ENCODE results near the gene MRC2. TPM values are rescaled to one million over a fixed set of nuclear protein-coding genes. Genes with fewer than 3 reads are reported as not detected.

The MRC2 gene
- total RNA-seq, 2 donors from 2014 or later = 7.0 to 22.1 TPM

DNA sequence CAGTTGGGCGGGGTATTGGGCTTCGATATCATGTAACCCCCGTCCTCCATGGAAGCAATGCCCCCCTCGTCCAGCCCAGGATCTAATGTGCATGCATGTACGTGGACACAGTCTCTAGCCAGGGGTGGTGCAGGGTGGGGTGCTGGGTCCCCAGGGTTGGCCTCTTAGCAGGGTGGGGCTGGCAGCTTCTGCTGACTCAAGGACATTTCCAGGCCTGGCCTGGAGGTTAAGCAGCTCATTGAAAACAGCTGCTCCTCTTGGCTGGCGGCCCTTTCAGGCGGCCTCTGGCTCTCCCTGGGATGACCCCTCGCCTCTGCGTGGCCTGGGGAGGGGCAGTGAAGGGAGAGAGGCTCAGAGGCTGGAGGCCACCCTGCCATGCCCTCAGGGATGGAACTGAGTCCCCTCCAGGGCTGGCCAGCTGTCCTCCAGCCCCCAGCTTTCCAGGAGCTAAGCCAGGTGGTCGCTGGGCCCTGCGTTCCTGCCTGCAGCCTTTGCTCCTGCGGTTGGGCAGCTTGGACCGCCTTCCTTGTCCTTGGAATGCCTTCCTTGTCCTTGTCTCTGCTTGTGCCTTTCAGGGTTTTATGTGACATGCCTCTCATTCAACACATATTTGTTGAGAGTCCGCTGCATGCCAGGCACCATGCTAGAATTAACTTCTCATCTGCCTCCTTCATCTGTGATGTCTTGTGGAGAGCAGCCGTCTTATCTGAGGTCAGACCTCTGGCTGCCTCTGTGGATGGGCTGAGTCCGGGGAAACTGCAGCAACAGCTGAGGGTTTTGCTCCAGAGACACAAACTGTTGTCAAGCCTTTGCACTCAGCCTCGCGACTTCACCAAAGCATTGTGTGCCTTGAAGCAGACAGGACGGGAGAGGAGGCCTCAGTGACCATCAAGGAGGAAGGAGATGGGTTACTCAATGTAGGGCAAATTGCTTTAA, 26.6 kb downstream of the MRC2 start:
- Histone ChIP-seq H3K4me3 (no peak overlapping the region), H3K27ac (peak overlapping the region in 2 of 4 donors; percentile 34 to 50), H3K4me1 (peaks cover 17% of the 10 kb centered on the region), H3K27me3 (no peaks in the 10 kb centered on the region), H3K36me3 (replicated peaks in 1 of 2; ENCODE audit: insufficient read depth in 1 of 2, low read depth in 2 of 2) (no peaks in the 10 kb centered on the region), H3K9me3 (no peaks in the 10 kb centered on the region)
- intact Hi-C loops (cut with DNase I) = no loop called here
- peak; percentile 36 for ATAC-seq
- peak; percentile 25 to 44 (median 36) for DNase-seq
- TF ChIP-seq, protein P1, sequence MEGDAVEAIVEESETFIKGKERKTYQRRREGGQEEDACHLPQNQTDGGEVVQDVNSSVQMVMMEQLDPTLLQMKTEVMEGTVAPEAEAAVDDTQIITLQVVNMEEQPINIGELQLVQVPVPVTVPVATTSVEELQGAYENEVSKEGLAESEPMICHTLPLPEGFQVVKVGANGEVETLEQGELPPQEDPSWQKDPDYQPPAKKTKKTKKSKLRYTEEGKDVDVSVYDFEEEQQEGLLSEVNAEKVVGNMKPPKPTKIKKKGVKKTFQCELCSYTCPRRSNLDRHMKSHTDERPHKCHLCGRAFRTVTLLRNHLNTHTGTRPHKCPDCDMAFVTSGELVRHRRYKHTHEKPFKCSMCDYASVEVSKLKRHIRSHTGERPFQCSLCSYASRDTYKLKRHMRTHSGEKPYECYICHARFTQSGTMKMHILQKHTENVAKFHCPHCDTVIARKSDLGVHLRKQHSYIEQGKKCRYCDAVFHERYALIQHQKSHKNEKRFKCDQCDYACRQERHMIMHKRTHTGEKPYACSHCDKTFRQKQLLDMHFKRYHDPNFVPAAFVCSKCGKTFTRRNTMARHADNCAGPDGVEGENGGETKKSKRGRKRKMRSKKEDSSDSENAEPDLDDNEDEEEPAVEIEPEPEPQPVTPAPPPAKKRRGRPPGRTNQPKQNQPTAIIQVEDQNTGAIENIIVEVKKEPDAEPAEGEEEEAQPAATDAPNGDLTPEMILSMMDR (IDR thresholded peaks at IDR 0.05) = no peak
- TF ChIP-seq POLR2A (IDR thresholded peaks at IDR 0.05) = no peak
- WGBS, 2 donors = 55 to 67% methylated on average over 13 to 19 of the region's 19 CpGs

DNA sequence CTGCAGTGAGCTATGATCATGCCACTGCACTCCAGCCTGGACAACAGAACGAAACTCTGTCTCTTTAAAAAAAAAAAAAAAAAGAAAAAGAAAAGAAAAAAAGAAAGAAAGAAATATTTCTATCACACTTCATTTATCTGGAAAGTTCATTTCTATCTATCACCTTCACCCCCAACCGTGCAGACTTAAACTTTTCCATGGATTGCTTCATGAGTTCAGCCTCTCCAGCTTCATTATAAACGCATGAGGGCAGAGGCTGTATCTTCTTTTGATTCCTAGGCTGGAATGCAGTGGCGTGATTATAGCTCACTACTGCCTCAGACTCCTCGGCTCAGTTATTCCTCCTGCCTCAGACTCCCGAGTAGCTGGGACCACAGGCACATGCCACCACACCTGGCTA, 28.2 kb downstream of the MRC2 start:
- ATAC-seq (no peak), DNase-seq (no peak)
- Histone ChIP-seq H3K9me3 (no peaks in the 10 kb centered on the region), H3K27me3 (no peaks in the 10 kb centered on the region), H3K4me3 (no peak overlapping the region), H3K27ac (no peak overlapping the region), H3K4me1 (peaks cover 17% of the 10 kb centered on the region), H3K36me3 (replicated peaks in 1 of 2; ENCODE audit: insufficient read depth in 1 of 2, low read depth in 2 of 2) (no peaks in the 10 kb centered on the region)
- 65 to 69% methylated on average over 6 of the region's 6 CpGs for WGBS, 2 donors
- intact Hi-C loops (cut with DNase I) = no loop called here
- TF ChIP-seq POLR2A (IDR thresholded peaks at IDR 0.05) = no peak

DNA sequence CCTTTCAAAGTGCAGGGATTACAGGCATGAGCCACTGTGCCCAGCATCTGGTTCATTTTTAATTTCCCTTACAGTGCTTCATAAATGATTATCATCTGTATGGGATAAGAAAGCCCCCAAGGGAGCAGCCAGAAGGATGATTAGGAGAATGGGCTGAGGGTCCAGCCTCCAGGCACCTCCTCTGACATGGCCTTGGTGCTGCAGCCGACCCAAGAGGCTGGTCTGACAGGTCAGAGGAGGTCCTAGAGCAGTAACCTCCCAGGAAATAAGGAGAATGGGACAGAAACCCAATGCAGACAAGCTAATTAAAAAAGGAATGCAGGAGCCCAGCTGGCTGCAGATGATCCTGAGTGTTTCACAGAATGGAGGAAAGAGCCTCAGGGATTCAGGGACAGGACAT, 29.0 kb downstream of the MRC2 start:
- ATAC-seq = no peak
- intact Hi-C loops (cut with DNase I) = no loop called here
- Histone ChIP-seq H3K27ac (no peak overlapping the region), H3K9me3 (no peaks in the 10 kb centered on the region), H3K4me1 (peaks cover 17% of the 10 kb centered on the region), H3K27me3 (no peaks in the 10 kb centered on the region), H3K4me3 (no peak overlapping the region), H3K36me3 (replicated peaks in 1 of 2; ENCODE audit: insufficient read depth in 1 of 2, low read depth in 2 of 2) (no peaks in the 10 kb centered on the region)
- TF ChIP-seq, protein P1 (IDR thresholded peaks at IDR 0.05) = no peak
- TF ChIP-seq POLR2A (IDR thresholded peaks at IDR 0.05) = no peak
- no peak for DNase-seq
- 33% methylated on average over 1 of the region's 1 CpG; no CpG with 5 or more reads in 1 of the 2 donors for WGBS, 2 donors

DNA sequence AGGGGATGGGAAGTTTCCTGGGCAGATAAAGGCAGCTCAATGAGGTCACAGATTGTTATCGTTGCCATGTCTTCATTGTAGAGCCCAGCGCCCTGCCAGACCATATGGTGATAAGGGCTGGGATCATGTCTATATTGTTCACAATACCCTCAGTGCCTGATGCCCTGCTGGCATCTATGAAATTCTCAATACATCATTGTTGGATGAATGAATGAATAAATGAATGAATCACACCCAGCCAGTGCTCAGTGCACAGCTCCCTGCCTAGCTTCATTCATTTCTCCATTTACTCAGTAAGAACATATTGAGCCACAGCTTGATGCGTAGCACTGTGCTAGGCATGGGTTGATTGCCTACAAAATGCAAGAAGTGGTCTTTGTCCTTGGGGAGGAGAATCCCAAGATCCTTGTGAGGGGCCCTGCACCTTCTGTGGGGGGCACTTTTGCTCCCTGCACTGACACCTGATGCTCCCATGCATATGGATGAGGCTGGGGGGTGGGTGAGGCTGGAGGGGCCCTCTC, 29.7 kb downstream of the MRC2 start:
- no peaks in the 10 kb centered on the region for H3K27me3 ChIP-seq
- peaks cover 14% of the 10 kb centered on the region for H3K4me1 ChIP-seq
- no peaks in the 10 kb centered on the region for H3K9me3 ChIP-seq
- ATAC-seq = no peak
- intact Hi-C loops (cut with DNase I) = no loop called here
- 86 to 91% methylated on average over 3 of the region's 3 CpGs for WGBS, 2 donors
- no peak for DNase-seq
- H3K4me3 ChIP-seq = no peak overlapping the region
- H3K27ac ChIP-seq = no peak overlapping the region
- H3K36me3 ChIP-seq (replicated peaks in 1 of 2; ENCODE audit: insufficient read depth in 1 of 2, low read depth in 2 of 2) = no peaks in the 10 kb centered on the region
- TF ChIP-seq, protein P1 (IDR thresholded peaks at IDR 0.05) = no peak
- TF ChIP-seq POLR2A (IDR thresholded peaks at IDR 0.05) = no peak

DNA sequence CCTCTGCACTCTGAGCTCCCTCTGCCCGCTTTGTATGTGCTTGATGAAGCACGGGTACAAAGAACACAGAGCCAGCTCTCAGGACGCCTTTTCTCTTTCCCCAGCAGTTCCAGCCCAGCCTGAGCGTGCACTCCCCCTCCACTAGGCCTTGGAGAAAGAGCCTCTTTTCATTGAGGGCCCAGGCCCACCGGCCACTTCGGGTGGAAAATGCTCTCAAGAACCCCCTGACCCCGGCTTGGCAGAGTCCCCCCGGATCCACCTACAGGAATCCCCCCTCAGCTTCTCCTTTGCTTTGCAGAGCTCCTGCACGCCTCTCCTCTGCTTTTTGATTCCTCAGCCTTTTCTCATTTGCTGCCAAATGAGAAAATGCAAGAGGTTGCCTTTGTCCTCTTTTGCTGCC, 30.2 kb downstream of the MRC2 start:
- no peak overlapping the region for H3K27ac ChIP-seq
- intact Hi-C loops (cut with DNase I) = no loop called here
- DNase-seq = no peak
- H3K4me1 ChIP-seq = peaks cover 12% of the 10 kb centered on the region
- TF ChIP-seq, protein P1 (IDR thresholded peaks at IDR 0.05) = no peak
- TF ChIP-seq POLR2A (IDR thresholded peaks at IDR 0.05) = no peak
- no peaks in the 10 kb centered on the region for H3K9me3 ChIP-seq
- H3K36me3 ChIP-seq (replicated peaks in 1 of 2; ENCODE audit: insufficient read depth in 1 of 2, low read depth in 2 of 2) = no peaks in the 10 kb centered on the region
- no peak overlapping the region for H3K4me3 ChIP-seq
- 84% methylated on average over 7 to 9 of the region's 9 CpGs for WGBS, 2 donors
- no peaks in the 10 kb centered on the region for H3K27me3 ChIP-seq
- no peak for ATAC-seq
